ENCODE data around the gene TERT. TPM values are rescaled to one million over a fixed set of nuclear protein-coding genes. Genes with fewer than 3 reads are reported as not detected.

TERT gene
- total RNA-seq, 1 experiment from 2014 or later = 2.3 TPM

GRCh38 chr5:1265026-1265425 lies 29.8 kb downstream of the TERT start:
- no peak for DNase-seq
- intact Hi-C loops (cut with micrococcal nuclease; ENCODE audit: unreplicated experiment) = no loop called here
- Mint-ChIP-seq H3K9me3 (ENCODE audit: low read depth, unreplicated experiment) (no peaks in the 10 kb centered on the region), H3K27me3 (ENCODE audit: unreplicated experiment) (peaks cover 20% of the 10 kb centered on the region), H3K27ac (ENCODE audit: unreplicated experiment) (no peak overlapping the region), H3K4me3 (ENCODE audit: low read depth, unreplicated experiment) (no peak overlapping the region), H3K4me1 (ENCODE audit: low read depth, unreplicated experiment) (no peaks in the 10 kb centered on the region), H3K36me3 (ENCODE audit: insufficient read depth, unreplicated experiment) (no peaks in the 10 kb centered on the region)
- no TSS peak for BruUV-seq (replicated peaks)
- TF ChIP-seq CTCF (IDR thresholded peaks at IDR 0.05; ENCODE audit: unreplicated experiment) = no peak
- CTCF ChIA-PET = interaction anchor here (0.9 kb wide), 1 partner anchor 12 kb away, joined by 3 read pairs; no protein-coding TSS in a partner anchor

GRCh38 chr5:1264211-1264610 lies 30.7 kb downstream of the TERT start:
- peaks cover 28% of the 10 kb centered on the region for H3K27me3 Mint-ChIP-seq (ENCODE audit: unreplicated experiment)
- no peak for DNase-seq
- no peak for TF ChIP-seq CTCF (IDR thresholded peaks at IDR 0.05; ENCODE audit: unreplicated experiment)
- no peaks in the 10 kb centered on the region for H3K4me1 Mint-ChIP-seq (ENCODE audit: low read depth, unreplicated experiment)
- H3K4me3 Mint-ChIP-seq (ENCODE audit: low read depth, unreplicated experiment) = no peak overlapping the region
- intact Hi-C loops (cut with micrococcal nuclease; ENCODE audit: unreplicated experiment) = no loop called here
- CTCF ChIA-PET = no interaction called here
- H3K9me3 Mint-ChIP-seq (ENCODE audit: low read depth, unreplicated experiment) = no peaks in the 10 kb centered on the region
- no peak overlapping the region for H3K27ac Mint-ChIP-seq (ENCODE audit: unreplicated experiment)
- no TSS peak for BruUV-seq (replicated peaks)
- peaks cover 5% of the 10 kb centered on the region for H3K36me3 Mint-ChIP-seq (ENCODE audit: insufficient read depth, unreplicated experiment)

- no peaks in the 10 kb centered on the region for H3K9me3 Mint-ChIP-seq (ENCODE audit: low read depth, unreplicated experiment)
- no peak overlapping the region for H3K27ac Mint-ChIP-seq (ENCODE audit: unreplicated experiment)
- no peak for DNase-seq
- no peak for TF ChIP-seq CTCF (IDR thresholded peaks at IDR 0.05; ENCODE audit: unreplicated experiment)
- CTCF ChIA-PET = no interaction called here
- H3K4me3 Mint-ChIP-seq (ENCODE audit: low read depth, unreplicated experiment) = no peak overlapping the region
- peaks cover 5% of the 10 kb centered on the region for H3K36me3 Mint-ChIP-seq (ENCODE audit: insufficient read depth, unreplicated experiment)
- H3K27me3 Mint-ChIP-seq (ENCODE audit: unreplicated experiment) = peaks cover 46% of the 10 kb centered on the region
- BruUV-seq (replicated peaks) = no TSS peak
- H3K4me1 Mint-ChIP-seq (ENCODE audit: low read depth, unreplicated experiment) = no peaks in the 10 kb centered on the region
- intact Hi-C loops (cut with micrococcal nuclease; ENCODE audit: unreplicated experiment) = no loop called here
Measured at GRCh38 chr5:1262381-1262780, 32.5 kb downstream of the TERT start.

GRCh38 chr5:1261643-1262042 lies 33.2 kb downstream of the TERT start:
- no peak for DNase-seq
- Mint-ChIP-seq H3K36me3 (ENCODE audit: insufficient read depth, unreplicated experiment) (peaks cover 5% of the 10 kb centered on the region), H3K4me3 (ENCODE audit: low read depth, unreplicated experiment) (no peak overlapping the region), H3K27me3 (ENCODE audit: unreplicated experiment) (peaks cover 46% of the 10 kb centered on the region), H3K27ac (ENCODE audit: unreplicated experiment) (no peak overlapping the region), H3K4me1 (ENCODE audit: low read depth, unreplicated experiment) (no peaks in the 10 kb centered on the region), H3K9me3 (ENCODE audit: low read depth, unreplicated experiment) (no peaks in the 10 kb centered on the region)
- no TSS peak for BruUV-seq (replicated peaks)
- intact Hi-C loops (cut with micrococcal nuclease; ENCODE audit: unreplicated experiment) = no loop called here
- CTCF ChIA-PET = no interaction called here
- no peak for TF ChIP-seq CTCF (IDR thresholded peaks at IDR 0.05; ENCODE audit: unreplicated experiment)
